Endothelial cell of hepatic sinusoid (primary cell): ENCODE results near the gene TBC1D1.
"Not testable (repeated sequence)": the region's sequence is repeated elsewhere in the genome, so short reads cannot be mapped to it uniquely, and the experiment has no call there.

Experiments
- in situ Hi-C: cut with HindIII; loops from 2 replicates; pipeline ENCODE4 v1.10.0; 2017; ENCODE audit warnings: low sequenced_read_pairs

Gene TBC1D1

GRCh38 chr4:38008571-38009021 is 117.7 kb downstream of the TBC1D1 start:
- in situ Hi-C loops, result loop anchor here (5.0 kb wide), 1 partner anchor 36 kb away; no protein-coding TSS in a partner anchor

- in situ Hi-C loops, result loop anchor here (5.0 kb wide), 1 partner anchor 37 kb away; no protein-coding TSS in a partner anchor
Measured at GRCh38 chr4:38009421-38009820, 118.5 kb downstream of the TBC1D1 start.

DNA sequence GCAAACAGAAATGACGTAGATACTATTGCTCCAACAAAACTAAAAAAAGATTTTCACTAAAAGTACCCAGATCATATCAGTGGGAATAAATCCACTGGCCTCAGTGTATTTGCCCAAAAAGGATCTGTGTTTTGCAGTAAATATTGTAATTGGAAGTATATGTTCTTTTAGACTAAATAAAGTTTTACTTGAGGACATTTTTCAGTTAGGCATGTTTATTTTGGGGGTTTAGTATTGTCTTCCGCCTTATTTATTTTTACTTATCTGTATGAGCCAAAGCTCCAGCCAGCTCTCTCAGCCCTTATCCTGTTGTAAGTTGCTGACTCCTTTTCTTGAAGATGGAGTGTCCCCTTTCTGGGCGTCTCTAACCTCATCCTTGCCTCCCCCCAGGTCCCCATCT is 119.1 kb downstream of the TBC1D1 start:
- in situ Hi-C loops, result loop anchor here (5.0 kb wide), 1 partner anchor 38 kb away; no protein-coding TSS in a partner anchor

GRCh38 chr4:38011511-38012162 is 120.8 kb downstream of the TBC1D1 start:
- in situ Hi-C loops, result no loop called here

DNA sequence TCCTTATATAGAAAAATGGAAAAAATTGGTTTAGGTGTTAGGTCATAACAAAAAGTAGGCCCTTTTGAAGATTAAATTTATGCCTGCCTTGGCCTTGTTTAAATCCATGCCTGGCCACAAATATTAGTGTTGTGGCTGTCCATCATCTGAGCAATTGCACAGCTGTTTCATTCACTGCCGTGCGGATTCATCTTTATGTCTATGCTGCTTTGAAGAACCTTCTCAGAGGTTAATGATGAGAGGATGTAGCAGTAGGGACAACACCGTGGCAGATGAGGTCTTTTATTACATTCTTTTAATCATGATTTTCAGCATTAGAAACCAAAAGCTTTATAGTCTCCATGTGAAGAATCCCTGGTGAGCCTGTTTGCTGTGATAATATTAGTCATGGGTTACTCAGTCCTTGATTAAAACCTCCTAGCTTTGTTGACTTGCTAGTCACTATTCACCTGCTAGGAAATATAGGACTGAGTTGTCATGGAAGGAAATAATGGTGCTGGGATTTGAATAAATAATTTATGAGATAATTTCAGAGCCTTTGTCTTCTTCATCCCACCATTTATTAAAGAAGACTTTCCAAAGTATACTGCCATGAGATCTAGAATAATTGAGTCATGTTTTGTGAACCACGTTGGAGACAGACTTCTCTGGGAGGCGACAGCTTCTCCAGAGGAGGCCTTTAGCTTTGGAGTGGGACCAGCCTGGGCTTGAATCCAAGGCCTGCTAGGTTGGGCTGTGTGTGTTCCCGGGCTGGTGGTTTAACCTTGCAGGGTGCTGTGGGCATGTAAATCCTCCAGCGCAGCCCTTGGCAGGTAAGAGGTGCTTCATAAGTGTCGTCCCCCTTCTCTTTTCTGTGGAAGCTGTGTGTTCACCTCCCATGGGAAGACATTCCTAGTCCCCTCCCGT is 122.8 kb downstream of the TBC1D1 start:
- in situ Hi-C loops, result no loop called here

DNA sequence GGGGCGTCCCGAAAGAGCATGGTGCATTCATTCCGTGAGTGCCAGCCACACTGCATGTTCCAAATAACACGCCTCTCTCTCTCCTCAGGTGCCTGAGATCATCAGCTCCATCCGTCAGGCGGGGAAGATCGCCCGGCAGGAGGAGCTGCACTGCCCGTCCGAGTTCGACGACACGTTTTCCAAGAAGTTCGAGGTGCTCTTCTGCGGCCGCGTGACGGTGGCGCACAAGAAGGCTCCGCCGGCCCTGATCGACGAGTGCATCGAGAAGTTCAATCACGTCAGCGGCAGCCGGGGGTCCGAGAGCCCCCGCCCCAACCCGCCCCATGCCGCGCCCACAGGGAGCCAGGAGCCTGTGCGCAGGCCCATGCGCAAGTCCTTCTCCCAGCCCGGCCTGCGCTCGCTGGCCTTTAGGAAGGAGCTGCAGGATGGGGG is 123.6 kb downstream of the TBC1D1 start:
- in situ Hi-C loops, result no loop called here

DNA sequence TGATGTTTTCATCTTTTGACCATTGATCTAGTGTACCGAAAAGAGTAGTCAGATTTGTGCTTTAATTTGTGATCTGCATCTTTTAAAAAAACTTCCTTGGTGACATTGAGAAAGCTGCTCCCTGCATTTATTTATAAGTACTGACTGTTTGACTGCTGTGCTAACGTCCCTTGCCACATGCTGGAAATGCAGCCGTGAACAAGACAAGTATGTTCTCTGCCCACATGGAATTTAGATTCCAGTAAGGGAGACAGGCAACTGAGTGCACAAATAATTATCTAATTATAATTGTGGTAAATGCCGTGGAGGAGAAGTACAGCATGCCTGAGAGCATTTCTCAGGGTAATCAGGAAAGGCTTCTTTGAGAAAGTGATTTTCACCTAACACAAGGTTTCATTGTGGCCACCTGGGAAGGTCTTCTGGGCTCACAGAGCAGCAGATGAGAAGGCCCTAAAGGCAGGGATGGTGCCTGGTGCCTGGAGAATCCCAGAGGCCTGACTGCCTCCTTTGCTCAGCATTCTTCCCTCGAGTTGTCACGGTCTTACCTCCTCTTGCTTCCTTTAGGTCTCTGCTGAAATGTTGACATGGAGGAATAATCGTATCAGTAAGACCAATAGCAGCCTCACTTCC is 125.1 kb downstream of the TBC1D1 start:
- in situ Hi-C loops, result no loop called here

DNA sequence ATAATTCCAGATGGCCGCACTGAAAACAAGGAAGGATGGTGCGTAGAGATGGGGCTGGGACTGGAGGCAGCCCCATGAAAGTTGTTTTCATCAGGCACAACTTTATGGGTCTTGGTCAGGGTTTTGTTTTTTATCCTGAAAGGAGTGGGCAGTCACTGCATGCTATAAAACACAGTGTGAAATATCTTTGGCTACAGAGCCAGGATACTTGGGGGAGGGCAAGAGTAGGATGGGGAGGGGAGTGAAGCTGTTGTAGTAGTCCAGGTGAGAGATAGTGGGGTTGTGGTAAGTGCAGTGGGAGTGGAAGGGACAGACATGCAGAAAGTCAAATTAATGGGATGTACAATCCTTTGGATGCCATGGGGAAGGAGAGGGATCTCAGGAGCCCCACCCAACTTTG is 125.8 kb downstream of the TBC1D1 start:
- in situ Hi-C loops, result no loop called here

- in situ Hi-C loops, result no loop called here
Measured at GRCh38 chr4:38017609-38018008, 126.7 kb downstream of the TBC1D1 start.

GRCh38 chr4:38020386-38020785 is 129.5 kb downstream of the TBC1D1 start:
- in situ Hi-C loops, result no loop called here

GRCh38 chr4:38020961-38021360 is 130.1 kb downstream of the TBC1D1 start:
- in situ Hi-C loops, result not testable (repeated sequence)

- in situ Hi-C loops, result no loop called here
Measured at GRCh38 chr4:38021751-38022150, 130.9 kb downstream of the TBC1D1 start.

DNA sequence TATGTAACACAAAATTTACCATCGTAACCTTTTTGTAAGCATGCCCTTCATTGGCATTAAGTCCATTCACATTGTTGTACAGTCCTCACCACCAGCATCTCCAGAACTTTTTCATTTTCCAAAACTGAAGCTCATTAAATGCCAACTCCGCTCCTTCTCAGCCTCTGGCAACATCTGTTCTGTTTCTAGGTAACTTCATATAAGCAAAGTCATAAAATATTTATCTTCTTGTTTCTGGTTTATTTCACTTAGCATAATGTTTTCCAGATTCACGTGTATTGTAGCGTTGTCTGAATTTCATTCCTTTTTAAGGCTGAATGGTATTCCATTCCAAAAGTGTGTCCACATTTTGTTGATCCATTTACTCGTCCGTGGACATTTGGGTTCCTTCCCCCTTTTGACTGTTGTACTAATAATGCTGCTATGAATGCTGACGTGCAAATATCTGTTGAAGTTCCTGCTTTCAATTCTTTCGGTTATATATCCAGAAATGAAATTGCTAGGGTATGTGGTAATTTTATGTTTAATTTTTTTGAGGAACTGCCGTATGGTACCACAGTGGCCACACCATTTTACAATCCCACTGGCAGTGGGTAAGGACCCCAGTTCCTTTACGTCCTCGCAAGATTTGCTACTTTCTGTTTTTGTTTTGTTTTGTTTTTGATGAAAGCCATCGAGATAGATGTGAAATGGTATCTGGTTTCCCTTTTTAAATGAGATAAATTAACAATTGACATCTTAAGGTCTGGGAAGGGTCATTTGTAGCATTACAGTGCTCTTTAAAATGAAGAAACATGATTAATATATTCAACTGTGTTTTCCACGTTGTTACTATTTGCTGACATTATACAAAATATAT is 132.7 kb downstream of the TBC1D1 start:
- in situ Hi-C loops, result no loop called here

DNA sequence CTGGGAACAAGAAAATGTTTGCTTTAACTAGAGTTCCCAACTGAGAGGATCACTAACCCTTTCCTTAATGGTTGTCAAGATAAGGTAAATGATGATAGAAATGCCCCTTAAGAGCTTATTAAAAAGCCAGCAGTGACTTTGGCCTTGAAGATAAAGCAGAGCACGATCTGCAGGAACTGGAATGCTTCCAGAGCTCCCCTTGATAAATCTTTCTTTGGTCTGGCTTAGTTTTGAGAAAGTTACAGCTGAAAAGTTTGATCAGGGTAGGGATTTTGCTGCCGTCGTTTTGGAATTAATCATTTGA is 133.3 kb downstream of the TBC1D1 start:
- in situ Hi-C loops, result no loop called here

GRCh38 chr4:38025665-38026064 is 134.8 kb downstream of the TBC1D1 start:
- in situ Hi-C loops, result loop anchor here (25.0 kb wide), 1 partner anchor 163 kb away; no protein-coding TSS in a partner anchor

DNA sequence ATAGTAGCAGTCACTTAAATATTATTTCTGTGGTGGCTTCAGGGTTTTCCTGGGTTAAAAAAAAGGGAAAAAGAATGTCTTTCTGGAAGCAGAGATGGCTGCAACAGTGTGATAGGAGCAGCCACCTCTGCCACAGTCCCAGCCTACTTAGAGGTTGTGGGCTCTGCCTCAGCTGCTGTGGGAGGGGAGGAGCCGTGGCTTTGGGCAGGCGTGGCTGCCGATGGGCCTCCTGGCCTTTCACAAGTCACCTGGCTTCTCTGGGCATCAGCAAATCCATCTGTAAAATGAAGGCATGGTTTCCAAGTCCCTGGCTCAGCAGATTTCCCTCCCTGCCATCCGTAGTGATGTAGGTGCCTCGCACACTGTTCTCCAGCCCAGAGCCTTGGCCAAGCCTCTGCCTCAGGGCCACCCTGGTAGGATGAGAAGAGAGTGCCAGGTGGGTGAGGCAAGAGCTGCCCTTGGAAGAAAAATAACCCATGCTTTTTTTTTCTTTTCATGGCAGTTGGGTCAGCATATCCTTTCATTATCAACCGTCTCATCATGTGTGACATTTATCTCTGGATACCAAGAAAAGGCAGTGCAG is 135.4 kb downstream of the TBC1D1 start:
- in situ Hi-C loops, result loop anchor here (25.0 kb wide), 1 partner anchor 164 kb away; no protein-coding TSS in a partner anchor

DNA sequence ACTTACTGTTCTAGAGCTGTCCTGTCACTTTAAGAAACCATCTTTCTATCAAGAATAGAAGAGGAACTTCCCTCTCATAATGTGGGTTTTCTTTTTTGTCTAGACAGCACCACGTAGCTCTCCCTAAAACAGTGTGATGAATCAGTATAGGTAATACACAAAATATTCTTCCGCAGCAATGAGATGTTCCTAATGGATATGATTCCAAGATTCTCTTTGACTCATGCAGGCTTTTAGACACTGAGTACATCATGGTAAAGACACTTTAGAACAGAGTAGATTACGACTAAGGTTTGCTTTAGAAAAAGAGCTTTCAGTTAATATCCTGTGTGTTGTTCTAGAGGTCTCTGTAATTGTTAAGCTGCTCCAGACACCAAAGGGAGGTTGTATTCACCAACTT is 139.1 kb downstream of the TBC1D1 start:
- in situ Hi-C loops, result loop anchor here (25.0 kb wide), 1 partner anchor 168 kb away; no protein-coding TSS in a partner anchor

DNA sequence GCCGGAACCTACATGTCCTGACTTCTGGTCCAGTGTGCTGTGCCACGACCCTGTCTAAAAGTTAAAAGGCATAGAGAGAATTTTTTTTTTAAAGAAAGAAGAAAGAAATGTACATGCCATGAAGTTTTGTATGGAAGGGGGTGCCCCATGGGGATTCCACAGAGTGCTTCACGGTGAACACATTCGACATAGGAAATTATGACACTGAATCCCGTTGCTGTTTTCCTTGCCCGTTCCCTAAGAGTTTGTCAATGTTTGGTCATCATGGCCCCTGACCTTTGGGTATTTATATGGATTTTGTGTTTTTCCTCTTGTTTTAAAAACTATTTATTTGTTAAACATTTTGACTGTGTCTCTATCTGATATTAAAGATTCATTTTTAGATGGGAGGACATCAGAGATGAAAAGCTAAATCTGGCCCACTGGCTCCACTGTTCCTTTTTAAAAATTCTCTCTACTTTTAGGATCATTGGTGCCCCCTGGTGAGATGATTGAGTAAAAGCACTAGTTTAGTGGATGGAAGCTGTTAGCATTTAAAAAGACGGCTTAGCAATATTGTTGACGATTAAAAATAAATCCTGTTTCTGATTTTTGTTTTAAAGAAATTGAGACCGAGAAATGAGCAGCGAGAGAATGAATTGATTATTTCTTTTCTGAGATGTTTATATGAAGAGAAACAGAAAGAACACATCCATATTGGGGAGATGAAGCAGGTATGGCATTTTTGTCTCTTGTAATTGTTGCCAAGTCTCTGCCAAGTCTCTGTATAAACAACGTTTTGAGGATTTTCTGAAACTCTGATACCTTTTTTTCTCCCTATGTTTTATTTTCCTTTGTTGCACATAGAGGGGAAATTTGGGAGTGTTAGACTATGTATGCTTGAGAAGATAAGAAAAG is 144.3 kb downstream of the TBC1D1 start:
- in situ Hi-C loops, result loop anchor here (25.0 kb wide), 1 partner anchor 173 kb away; no protein-coding TSS in a partner anchor

- in situ Hi-C loops, result loop anchor here (25.0 kb wide), 1 partner anchor 174 kb away; no protein-coding TSS in a partner anchor
Measured at GRCh38 chr4:38036548-38036947, 145.7 kb downstream of the TBC1D1 start.
